Measurements from ENCODE around the gene ALOX15B.

The ALOX15B gene

DNA sequence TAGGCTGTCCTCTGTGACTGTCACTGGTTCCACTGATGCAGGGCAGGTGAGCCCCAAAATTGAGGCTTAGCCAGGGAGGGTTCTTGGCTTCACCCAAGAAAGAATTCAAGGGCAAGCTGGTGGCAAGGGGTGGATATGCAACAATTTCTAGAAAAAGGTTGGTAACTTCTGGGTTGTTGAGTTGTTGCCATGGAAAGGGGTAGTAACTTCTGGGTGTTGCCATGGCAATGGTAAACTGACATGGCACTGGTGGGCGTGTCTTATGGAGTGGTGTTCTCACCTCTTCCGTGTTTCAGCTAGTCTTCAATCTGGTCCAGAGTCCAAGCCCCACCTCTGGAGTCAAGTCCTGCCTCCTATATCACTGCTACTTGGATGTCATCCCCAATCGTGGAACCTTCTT, 45.9 kb upstream of the ALOX15B start:
- Histone ChIP-seq H3K79me2 (ENCODE audit: low read length) (no peaks in the 10 kb centered on the region), H3K4me3 (ENCODE audit: low read length) (no peak overlapping the region), H3K9ac (ENCODE audit: low read length) (no peak overlapping the region), H4K20me1 (ENCODE audit: insufficient read depth, low read length) (no peaks in the 10 kb centered on the region), H3K27me3 (replicated peaks; ENCODE audit: insufficient read depth, low read length) (peaks cover 4% of the 10 kb centered on the region; the same call in 1 of the 2 replicates), H3K9me2 (replicated peaks; ENCODE audit: insufficient read depth, low read length) (no peaks in the 10 kb centered on the region), H3K4me1 (ENCODE audit: low read length) (peaks cover 13% of the 10 kb centered on the region), H3K36me3 (replicated peaks; ENCODE audit: insufficient read depth, low read length) (no peaks in the 10 kb centered on the region), H3K4me2 (ENCODE audit: low read depth, low read length) (no peak overlapping the region), H2AFZ (ENCODE audit: low read length) (no peak overlapping the region), H3K27ac (ENCODE audit: low read length) (no peak overlapping the region), H3F3A (ENCODE audit: insufficient read depth, low read length) (peaks cover 22% of the 10 kb centered on the region), H3K9me3 (replicated peaks; ENCODE audit: insufficient read depth, low read length) (no peaks in the 10 kb centered on the region)
- TF ChIP-seq EZH2 (optimal IDR thresholded peaks at IDR 0.05; ENCODE audit: low read depth, low read length) (no peak), EZH2phosphoT487 (IDR thresholded peaks at IDR 0.05; ENCODE audit: low read length) (no peak)
- TF ChIP-seq, protein P1, sequence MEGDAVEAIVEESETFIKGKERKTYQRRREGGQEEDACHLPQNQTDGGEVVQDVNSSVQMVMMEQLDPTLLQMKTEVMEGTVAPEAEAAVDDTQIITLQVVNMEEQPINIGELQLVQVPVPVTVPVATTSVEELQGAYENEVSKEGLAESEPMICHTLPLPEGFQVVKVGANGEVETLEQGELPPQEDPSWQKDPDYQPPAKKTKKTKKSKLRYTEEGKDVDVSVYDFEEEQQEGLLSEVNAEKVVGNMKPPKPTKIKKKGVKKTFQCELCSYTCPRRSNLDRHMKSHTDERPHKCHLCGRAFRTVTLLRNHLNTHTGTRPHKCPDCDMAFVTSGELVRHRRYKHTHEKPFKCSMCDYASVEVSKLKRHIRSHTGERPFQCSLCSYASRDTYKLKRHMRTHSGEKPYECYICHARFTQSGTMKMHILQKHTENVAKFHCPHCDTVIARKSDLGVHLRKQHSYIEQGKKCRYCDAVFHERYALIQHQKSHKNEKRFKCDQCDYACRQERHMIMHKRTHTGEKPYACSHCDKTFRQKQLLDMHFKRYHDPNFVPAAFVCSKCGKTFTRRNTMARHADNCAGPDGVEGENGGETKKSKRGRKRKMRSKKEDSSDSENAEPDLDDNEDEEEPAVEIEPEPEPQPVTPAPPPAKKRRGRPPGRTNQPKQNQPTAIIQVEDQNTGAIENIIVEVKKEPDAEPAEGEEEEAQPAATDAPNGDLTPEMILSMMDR (IDR thresholded peaks at IDR 0.05; ENCODE audit: low read length), result no peak
- no peak for DNase-seq

DNA sequence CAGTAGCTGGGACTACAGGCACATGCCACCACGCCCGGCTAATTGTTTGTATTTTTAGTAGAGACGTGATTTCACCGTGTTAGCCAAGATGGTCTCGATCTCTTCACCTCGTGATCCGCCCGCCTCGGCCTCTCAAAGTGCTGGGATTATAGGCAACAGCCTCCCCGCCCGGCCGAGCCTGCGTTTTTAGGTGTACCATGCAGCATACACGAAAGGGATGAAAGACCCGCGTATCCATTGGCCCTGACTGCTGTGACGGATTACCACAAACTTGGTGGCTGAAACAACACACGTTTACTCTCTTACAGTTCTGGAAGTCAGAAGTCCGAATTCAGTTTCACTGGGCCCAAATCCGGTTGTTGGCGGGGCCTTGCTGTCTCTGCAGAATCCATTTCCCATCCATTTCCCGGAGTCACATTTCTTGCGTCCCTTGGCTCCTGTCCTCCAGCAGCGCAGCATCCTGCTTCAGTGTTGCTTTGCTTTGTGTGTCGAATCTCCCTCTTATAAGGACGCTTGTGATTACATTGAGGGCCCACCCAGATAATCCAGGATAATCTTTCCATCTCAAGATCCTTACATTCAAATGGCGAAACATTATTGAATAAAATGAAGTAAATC, 44.8 kb upstream of the ALOX15B start:
- H3K4me1 ChIP-seq (ENCODE audit: low read length), result peaks cover 10% of the 10 kb centered on the region
- no peak for DNase-seq
- no peak overlapping the region for H3K4me2 ChIP-seq (ENCODE audit: low read depth, low read length)
- no peak overlapping the region for H3K9ac ChIP-seq (ENCODE audit: low read length)
- peaks cover 18% of the 10 kb centered on the region for H3F3A ChIP-seq (ENCODE audit: insufficient read depth, low read length)
- H3K9me2 ChIP-seq (replicated peaks; ENCODE audit: insufficient read depth, low read length), result no peaks in the 10 kb centered on the region
- no peak overlapping the region for H3K27ac ChIP-seq (ENCODE audit: low read length)
- no peaks in the 10 kb centered on the region for H3K36me3 ChIP-seq (replicated peaks; ENCODE audit: insufficient read depth, low read length)
- no peak overlapping the region for H2AFZ ChIP-seq (ENCODE audit: low read length)
- H3K27me3 ChIP-seq (replicated peaks; ENCODE audit: insufficient read depth, low read length), result peaks cover 4% of the 10 kb centered on the region; the same call in 1 of the 2 replicates
- H4K20me1 ChIP-seq (ENCODE audit: insufficient read depth, low read length), result no peaks in the 10 kb centered on the region
- H3K9me3 ChIP-seq (replicated peaks; ENCODE audit: insufficient read depth, low read length), result no peaks in the 10 kb centered on the region
- TF ChIP-seq, protein P1 (IDR thresholded peaks at IDR 0.05; ENCODE audit: low read length), result no peak
- TF ChIP-seq EZH2phosphoT487 (IDR thresholded peaks at IDR 0.05; ENCODE audit: low read length), result no peak
- H3K79me2 ChIP-seq (ENCODE audit: low read length), result no peaks in the 10 kb centered on the region
- no peak overlapping the region for H3K4me3 ChIP-seq (ENCODE audit: low read length)

DNA sequence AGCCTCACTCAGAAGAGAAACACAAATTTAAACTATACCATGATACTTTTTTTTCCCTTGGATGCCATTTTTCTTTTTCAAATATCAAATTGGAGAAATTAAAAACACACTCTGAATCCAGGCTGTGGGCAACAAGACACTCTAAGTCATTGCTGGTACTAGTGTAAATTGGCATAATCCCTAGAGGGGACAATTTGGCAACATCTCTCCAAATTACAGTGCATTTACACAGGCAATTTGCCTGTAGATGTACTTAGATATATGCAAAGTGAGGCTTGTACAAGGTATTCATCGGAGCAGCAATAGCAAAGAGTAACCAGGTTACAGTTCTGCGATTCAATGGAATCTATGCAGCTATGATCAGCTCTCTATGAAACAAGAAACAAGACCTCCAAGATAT, 43.1 kb upstream of the ALOX15B start:
- no peak overlapping the region for H2AFZ ChIP-seq (ENCODE audit: low read length)
- TF ChIP-seq, protein P1 (IDR thresholded peaks at IDR 0.05; ENCODE audit: low read length), result no peak
- TF ChIP-seq EZH2 (optimal IDR thresholded peaks at IDR 0.05; ENCODE audit: low read depth, low read length), result no peak
- TF ChIP-seq EZH2phosphoT487 (IDR thresholded peaks at IDR 0.05; ENCODE audit: low read length), result no peak
- H3K27me3 ChIP-seq (replicated peaks; ENCODE audit: insufficient read depth, low read length), result peaks cover 5% of the 10 kb centered on the region; the same call in 1 of the 2 replicates
- no peaks in the 10 kb centered on the region for H3K79me2 ChIP-seq (ENCODE audit: low read length)
- H3K4me1 ChIP-seq (ENCODE audit: low read length), result peaks cover 8% of the 10 kb centered on the region
- H3K9ac ChIP-seq (ENCODE audit: low read length), result no peak overlapping the region
- H3K9me2 ChIP-seq (replicated peaks; ENCODE audit: insufficient read depth, low read length), result no peaks in the 10 kb centered on the region
- H3K36me3 ChIP-seq (replicated peaks; ENCODE audit: insufficient read depth, low read length), result no peaks in the 10 kb centered on the region
- no peak overlapping the region for H3K27ac ChIP-seq (ENCODE audit: low read length)
- no peaks in the 10 kb centered on the region for H3K9me3 ChIP-seq (replicated peaks; ENCODE audit: insufficient read depth, low read length)
- no peak for DNase-seq
- H3K4me3 ChIP-seq (ENCODE audit: low read length), result no peak overlapping the region
- H3K4me2 ChIP-seq (ENCODE audit: low read depth, low read length), result no peak overlapping the region
- H3F3A ChIP-seq (ENCODE audit: insufficient read depth, low read length), result peaks cover 8% of the 10 kb centered on the region; the same call in 1 of the 2 replicates
- no peaks in the 10 kb centered on the region for H4K20me1 ChIP-seq (ENCODE audit: insufficient read depth, low read length)
